ENCODE data around the gene PLA2G2F. TPM values are rescaled to one million over a fixed set of nuclear protein-coding genes. Genes with fewer than 3 reads are reported as not detected.

PLA2G2F gene
- total and polyA plus RNA-seq, 2 of the 13 experiments (the other 11 are each of a cell fraction or from before 2014, with no cell fraction given): not detected

DNA sequence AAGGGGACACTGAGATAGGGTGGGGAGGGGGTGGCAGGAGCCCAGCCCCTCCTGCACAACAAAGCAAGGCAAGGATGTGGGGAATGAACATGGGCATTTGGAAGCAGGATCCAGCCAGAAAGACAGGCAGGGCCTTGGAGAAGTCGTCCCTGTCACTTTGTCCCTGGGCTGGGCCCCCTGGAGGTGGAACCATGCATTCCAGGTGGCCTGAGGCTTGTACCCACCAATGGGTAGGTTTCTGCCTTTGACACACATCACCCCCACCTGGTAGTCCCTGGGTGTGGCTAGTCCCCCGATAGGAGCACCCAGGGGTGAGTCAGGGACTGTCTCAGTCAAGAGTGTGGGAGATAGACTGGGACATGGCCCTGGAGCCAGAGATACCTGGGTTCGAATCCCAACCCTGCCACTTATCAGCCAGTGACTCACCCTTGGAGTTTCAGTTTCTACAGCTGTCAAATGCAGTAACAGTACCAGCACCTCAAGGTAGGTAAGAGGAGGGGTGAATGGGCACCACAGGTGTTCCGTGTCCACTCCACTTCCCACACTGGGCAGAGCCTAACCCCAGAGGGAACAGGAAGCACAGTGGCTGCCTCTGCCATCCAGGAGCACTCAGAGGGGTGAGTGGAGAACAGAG lies 29.8 kb upstream of the PLA2G2F start (continued):
- TF ChIP-seq HNF4G (IDR thresholded peaks at IDR 0.05; ENCODE audit: borderline replicate concordance, low read depth, low read length): no peak
- no peak for TF ChIP-seq HNF4G (CRISPR knock-in tag; IDR thresholded peaks at IDR 0.05; ENCODE audit: borderline replicate concordance, low read depth)
- no peak for TF ChIP-seq CEBPG (CRISPR knock-in tag; IDR thresholded peaks at IDR 0.05)
- TF ChIP-seq CREM (IDR thresholded peaks at IDR 0.05): no peak
- no peak for TF ChIP-seq CREM (CRISPR knock-in tag; IDR thresholded peaks at IDR 0.05)
- no peak for TF ChIP-seq ZNF709 (CRISPR knock-in tag; IDR thresholded peaks at IDR 0.05)
- no peak for TF ChIP-seq SMC3 (IDR thresholded peaks at IDR 0.05; ENCODE audit: low read length)
- TF ChIP-seq KLF16 (CRISPR knock-in tag; IDR thresholded peaks at IDR 0.05): no peak
- no peak for TF ChIP-seq HIVEP1 (CRISPR knock-in tag; IDR thresholded peaks at IDR 0.05)
- TF ChIP-seq TCF7 (IDR thresholded peaks at IDR 0.05; ENCODE audit: low read depth): no peak

GRCh38 chr1:20110679-20111078 lies 28.4 kb upstream of the PLA2G2F start:
- peak; percentile 16 for DNase-seq (ENCODE audit: low spot score)
- WGBS (ENCODE audit: low lambda C conversion rate): 44% methylated on average over 12 of the region's 12 CpGs
- no peak for FAIRE-seq
- no peak overlapping the region for H2AFZ ChIP-seq (ENCODE audit: low read length)
- ATAC-seq: no peak
- intact Hi-C loops (cut with micrococcal nuclease; ENCODE audit: unreplicated experiment) (no loop called here), in situ Hi-C loops (cut with HindIII; ENCODE audit: extremely low pct_ligation_motif_present, low pct_unique_long_range_greater_than_20kb) (no loop called here)
- H3K4me3 ChIP-seq (replicated peaks in 1 of 3; ENCODE audit: insufficient read depth in 1 of 3, low read depth in 2 of 3, low read length in 3 of 3): no peak overlapping the region
- CTCF ChIA-PET (ENCODE audit: low intra/inter-chr PET ratio, low total read pairs): no interaction called here
- TF ChIP-seq NBN (conservative IDR thresholded peaks at IDR 0.05) (no peak), SP2 (CRISPR knock-in tag; IDR thresholded peaks at IDR 0.05) (no peak), ZNF589 (CRISPR knock-in tag; conservative IDR thresholded peaks at IDR 0.05) (no peak)
- H3K79me2 ChIP-seq (ENCODE audit: insufficient read depth, low read length): no peaks in the 10 kb centered on the region
- H3K9ac ChIP-seq (ENCODE audit: insufficient read depth, low read depth, low read length): no peak overlapping the region
- no peaks in the 10 kb centered on the region for H3K36me3 ChIP-seq (replicated peaks in 1 of 2; ENCODE audit: control insufficient read depth in 1 of 2, insufficient read depth in 2 of 2, low read length in 2 of 2)
- no peak overlapping the region for H3K4me2 ChIP-seq (ENCODE audit: low read depth, low read length)
- no TSS peak for BruUV-seq (replicated peaks)
- H3K27ac ChIP-seq (ENCODE audit: extremely low read length, insufficient read depth, low read length): no peak overlapping the region
- H3K9me3 ChIP-seq (ENCODE audit: low read length): no peaks in the 10 kb centered on the region
- H3K4me1 ChIP-seq (ENCODE audit: insufficient read depth, low read length): peaks cover 7% of the 10 kb centered on the region; the same call in 1 of the 2 replicates
- no peaks in the 10 kb centered on the region for H4K20me1 ChIP-seq (ENCODE audit: insufficient read depth, low read length)
- POLR2A ChIA-PET: no interaction called here
- H3K27me3 ChIP-seq (ENCODE audit: control insufficient read depth in 1 of 2, insufficient read depth in 2 of 2, low read length in 2 of 2): peaks cover 0 to 7% of the 10 kb centered on the region in 2 experiments; a peak in 3 of 5 replicates
